AG09319 (cell line): Measurements from ENCODE around the gene STPG4.

ENCODE experiments used
- DNase-seq: peaks from one replicate; pipeline ENCODE4 v3.0.0-alpha.2; 2010; ENCODE audit warnings: low read depth; ENCODE audit errors: extremely low read depth
- CTCF ChIP-seq: IDR thresholded peaks from 2 replicates; pipeline ENCODE4 v1.5.1; 2011; ENCODE audit warnings: low read depth, mild to moderate bottlenecking, inconsistent platforms, low read length, moderate library complexity

Gene STPG4

GRCh38 chr2:47069628-47070154 lies 85.4 kb downstream of the STPG4 start:
- peak; percentile 51 for DNase-seq
- TF ChIP-seq CTCF, result no peak

GRCh38 chr2:47068981-47069627 lies 86.0 kb downstream of the STPG4 start:
- no peak for TF ChIP-seq CTCF
- no peak for DNase-seq

- no peak for DNase-seq
- TF ChIP-seq CTCF, result no peak
Measured at GRCh38 chr2:47067788-47068407, 87.2 kb downstream of the STPG4 start.

- peak; percentile 71 for DNase-seq
Measured at GRCh38 chr2:47065771-47066380, 89.2 kb downstream of the STPG4 start.

GRCh38 chr2:47065343-47065742 lies 89.8 kb downstream of the STPG4 start:
- TF ChIP-seq CTCF, result no peak
- no peak for DNase-seq

More at GRCh38 chr2:47065771-47066380, 89.2 kb downstream of the STPG4 start:
- no peak for TF ChIP-seq CTCF

- DNase-seq, result no peak
- no peak for TF ChIP-seq CTCF
Measured at GRCh38 chr2:47064106-47064505, 91.0 kb downstream of the STPG4 start.

GRCh38 chr2:47063538-47063930 lies 91.6 kb downstream of the STPG4 start:
- TF ChIP-seq CTCF, result no peak
- no peak for DNase-seq
